ENCODE measurements around the gene CHMP1B.

The CHMP1B gene

GRCh38 chr18:11902522-11903292, 51.5 kb downstream of the CHMP1B start:
- DNase-seq (ENCODE audit: low read depth in 2 of 2) = no peak
